K562 (cell line): ENCODE data around the gene USP24. TPM values are rescaled to one million over a fixed set of nuclear protein-coding genes. Genes with fewer than 3 reads are reported as not detected.

Experiments
- ATAC-seq: fragments of 200-7000 bp; cut with Tn5 transposase; 3 replicates; pipeline ENCODE4 v1.9.1; 2020; ENCODE audit warnings: moderate library complexity
- BruUV-seq: library from RNA; stranded (reverse); fragments of 400-500 nt; replicated peaks from 2 replicates; lab custom pipeline; 2021; lab: Mats Ljungman, UMichigan
- CTCF ChIA-PET: fragments of 300-600 bp; formaldehyde crosslinking; extraction: SDS; loops from one replicate; lab custom pipeline; 2021; ENCODE audit warnings: low intra/inter-chr PET ratio; lab: Yijun Ruan, JAX
- POLR2A ChIA-PET: fragments of 300-600, 350-650 bp; sonication (Branson Sonifier 250); formaldehyde crosslinking; extraction: SDS; loops from one replicate; lab custom pipeline; 2021; ENCODE audit warnings: antibody characterized with exemption, inconsistent platforms; lab: Yijun Ruan, JAX
- DNase-seq, 4 experiments: peaks; one replicate each; pipeline versions ENCODE4 v3.0.0 to v3.0.0-alpha.2; 2011 to 2018; ENCODE audit warnings: low spot score in 3 of 4, mixed read lengths in 3 of 4; ENCODE audit errors: extremely low read depth in 1 of 4
- FAIRE-seq: peaks from 2 replicates; lab custom pipeline; 2011; peaks lifted over from hg19 to GRCh38; lab: Jason Lieb, UNC
- H2AFZ ChIP-seq: 2 replicates; pipeline ENCODE4 v1.6.0; 2011; ENCODE audit warnings: low read depth, low read length, control low read depth, inconsistent platforms
- H3K27ac ChIP-seq: fragments of 200-600 bp; 3 replicates; pipeline ENCODE4 v1.8.0; 2011; ENCODE audit warnings: low read depth, mild to moderate bottlenecking, control low read depth, inconsistent platforms, low read length, moderate library complexity, mixed read lengths; ENCODE audit errors: extremely low read depth
- H3K27me3 ChIP-seq, 2 experiments: fragments of 300-600 bp in 1 of 2; 2 replicates in 1 of 2; 3 replicates in 1 of 2; pipeline versions ENCODE4 v1.6.0 to v1.8.0; 2011; ENCODE audit warnings: inconsistent platforms in 2 of 2, low read length in 2 of 2, mild to moderate bottlenecking in 1 of 2, mixed read lengths in 1 of 2, moderate library complexity in 1 of 2; ENCODE audit not compliant: control insufficient read depth in 2 of 2, insufficient read depth in 2 of 2
- H3K36me3 ChIP-seq: fragments of 300-600 bp; 3 replicates; pipeline ENCODE4 v1.8.0; 2011; ENCODE audit warnings: mild to moderate bottlenecking, low read length, inconsistent platforms; ENCODE audit not compliant: control insufficient read depth, insufficient read depth
- H3K4me1 ChIP-seq, 2 experiments: fragments of 200-600 bp in 1 of 2; replicated peaks in 1 of 2; 2 replicates in 1 of 2; 3 replicates in 1 of 2; pipeline versions ENCODE4 v1.5.1 to v1.8.0; 2011; ENCODE audit warnings: inconsistent platforms in 2 of 2, low read length in 2 of 2, mild to moderate bottlenecking in 1 of 2, mixed read lengths in 1 of 2, moderate library complexity in 1 of 2; ENCODE audit not compliant: control insufficient read depth in 2 of 2, insufficient read depth in 2 of 2
- H3K4me2 ChIP-seq: 2 replicates; pipeline ENCODE4 v1.6.1; 2011; ENCODE audit warnings: low read length, control low read depth, inconsistent platforms, mixed read lengths; ENCODE audit not compliant: insufficient read depth
- H3K4me3 ChIP-seq: fragments of 200-600 bp; sonication (generic), shearing (Covaris generic); 2 replicates; pipeline ENCODE4 v1.5.1; 2016; ENCODE audit warnings: control low read depth, inconsistent platforms
- H3K79me2 ChIP-seq: fragments of 200-600 bp; 3 replicates; pipeline ENCODE4 v1.8.0; 2011; ENCODE audit warnings: low read length, inconsistent platforms; ENCODE audit not compliant: control insufficient read depth, insufficient read depth
- H3K9ac ChIP-seq, 2 experiments: 2 replicates each; pipeline versions ENCODE4 v1.6.0 to v1.6.1; 2011; ENCODE audit warnings: low read depth in 2 of 2, low read length in 2 of 2, control low read depth in 1 of 2, inconsistent platforms in 1 of 2, mild to moderate bottlenecking in 1 of 2, mixed read lengths in 1 of 2; ENCODE audit not compliant: insufficient read depth in 1 of 2
- H3K9me1 ChIP-seq: one replicate; pipeline ENCODE4 v1.6.0; 2011; ENCODE audit warnings: inconsistent platforms, mild to moderate bottlenecking, low read length, moderate library complexity; ENCODE audit not compliant: control insufficient read depth, insufficient read depth
- H3K9me3 ChIP-seq: replicated peaks from 2 replicates; pipeline ENCODE4 v1.5.1; 2011; ENCODE audit warnings: low read depth, low read length, inconsistent platforms; ENCODE audit not compliant: control insufficient read depth, insufficient read depth
- H4K20me1 ChIP-seq: replicated peaks from 2 replicates; pipeline ENCODE4 v1.6.1; 2011; ENCODE audit warnings: low read length, inconsistent platforms, mixed read lengths; ENCODE audit not compliant: control insufficient read depth, insufficient read depth
- CREB3 ChIP-seq: fragments of 450-650 bp; conservative IDR thresholded peaks from 2 replicates; pipeline ENCODE4 v1.6.1; 2016; ENCODE audit warnings: missing genetic modification characterization, low read depth, mild to moderate bottlenecking, missing compliant biosample characterization, moderate library complexity
- PTRF ChIP-seq: fragments of 450-650 bp; IDR thresholded peaks from 2 replicates; pipeline ENCODE4 v1.6.1; 2016; ENCODE audit warnings: mild to moderate bottlenecking, missing genetic modification characterization, missing compliant biosample characterization
- PURB ChIP-seq: sonication (generic); formaldehyde crosslinking; IDR thresholded peaks from 2 replicates; pipeline ENCODE4 v1.9.0; 2021; ENCODE audit warnings: low read depth, mild to moderate bottlenecking, missing genetic modification reagents
- SP1 ChIP-seq: sonication (generic); formaldehyde crosslinking; IDR thresholded peaks from 2 replicates; pipeline ENCODE4 v1.8.1; 2022; ENCODE audit warnings: mild to moderate bottlenecking, missing genetic modification reagents
- ZFP30 ChIP-seq: fragments of 250-450 bp; sonication (Bioruptor Pico); IDR thresholded peaks from 2 replicates; pipeline ENCODE4 v1.8.0; 2022; ENCODE audit warnings: moderate library complexity, mild to moderate bottlenecking, inconsistent platforms, borderline replicate concordance
- ZNF311 ChIP-seq: fragments of 250-450 bp; sonication (Bioruptor Pico); IDR thresholded peaks from 2 replicates; pipeline ENCODE4 v1.4.0; 2020; ENCODE audit warnings: mild to moderate bottlenecking, moderate library complexity
- ZNF407 ChIP-seq: fragments of 450-650 bp; IDR thresholded peaks from 2 replicates; pipeline ENCODE4 v1.6.1; 2016; ENCODE audit warnings: low read depth
- ZNF41 ChIP-seq: fragments of 250-450 bp; sonication (Bioruptor Pico); conservative IDR thresholded peaks from 2 replicates; pipeline ENCODE4 v1.4.0; 2020; ENCODE audit warnings: mild to moderate bottlenecking
- WGBS: fragments of 100-300 bp; shearing (Covaris generic); methylation state at CpG from one replicate; pipeline ENCODE4 v1.1.6; 2016; ENCODE audit warnings: low coverage, mixed read lengths; ENCODE audit not compliant: insufficient coverage; ENCODE audit errors: missing lambda C conversion rate; 5-methylcytosine and 5-hydroxymethylcytosine counted together
- in situ Hi-C: fragments of 300-500 bp; cut with MboI; formaldehyde crosslinking; loops from 4 replicates; pipeline ENCODE4 v1.15.0; 2018; ENCODE audit warnings: inconsistent platforms, mixed read lengths
- intact Hi-C: fragments of 100-400 bp; cut with micrococcal nuclease; formaldehyde crosslinking; loops from 2 replicates; pipeline ENCODE4 v1.14.2; 2022
- polyA plus RNA-seq, 8 experiments: library from polyadenylated mRNA; depleted of rRNA in 4 of 8; stranded (reverse) in 5 of 8; unstranded in 3 of 8; fragments of >200 nt; fragmentation: Nextera tagmentation in 2 of 8; fragmentation: Illumina TruSeq in 1 of 8; extraction: Ambion mirVana in 2 of 8; extraction: Trizol in 1 of 8; gene quantifications; 2 replicates each; pipeline versions ENCODE4 v1.2.1 to v1.2.3, GENCODE V29; 2011 to 2014; ENCODE audit warnings: inconsistent platforms in 1 of 8, missing spikeins in 1 of 8
- total RNA-seq, 7 experiments: library from RNA; depleted of rRNA in 6 of 7; stranded (reverse); fragments of >200 nt in 6 of 7; fragmentation: Illumina TruSeq in 2 of 7; extraction: Trizol in 2 of 7; gene quantifications; 2 replicates each; pipeline versions ENCODE4 v1.2.1 to v1.2.3, GENCODE V29; 2011 to 2021; ENCODE audit warnings: low replicate concordance in 1 of 7

USP24 gene
- total and polyA plus RNA-seq, 9 of the 15 experiments (the other 6 are each of a cell fraction or from before 2014, with no cell fraction given): 7.7 to 62.6 (median 36.8) TPM

GRCh38 chr1:55233145-55233777 lies 18.1 kb upstream of the USP24 start:
- Histone ChIP-seq H3K4me2 (no peak overlapping the region), H3K27ac (no peak overlapping the region), H3K9me3 (peaks cover 2% of the 10 kb centered on the region; the same call in 1 of the 2 replicates), H3K27me3 (no peaks in the 10 kb centered on the region), H3K79me2 (no peaks in the 10 kb centered on the region), H4K20me1 (no peaks in the 10 kb centered on the region), H3K9me1 (no peaks in the 10 kb centered on the region), H3K36me3 (no peaks in the 10 kb centered on the region), H3K9ac (no peak overlapping the region), H2AFZ (peak overlapping the region; percentile 1; the same call in 1 of the 2 replicates), H3K4me1 (no peaks in the 10 kb centered on the region; a peak in 1 of 5 replicates), H3K4me3 (no peak overlapping the region)
- intact Hi-C loops: no loop called here
- ATAC-seq (no peak), FAIRE-seq (no peak), DNase-seq (no peak)
- WGBS: 32% methylated on average over 5 of the region's 5 CpGs
- in situ Hi-C loops: no loop called here
- BruUV-seq: no TSS peak
- ChIA-PET POLR2A (no interaction called here), CTCF (no interaction called here)
- peak; percentile 73 for TF ChIP-seq PTRF (tag)
- 0 out of 2 replicates have a peak, but pooled peaks have one; percentile 37 for TF ChIP-seq ZNF41
- TF ChIP-seq PURB (CRISPR knock-in tag): no peak
- TF ChIP-seq ZNF311: peak; percentile 71
- peak; percentile 79 for TF ChIP-seq ZNF407
- peak; percentile 77 for TF ChIP-seq CREB3 (tag)
- TF ChIP-seq ZFP30: no peak
- TF ChIP-seq SP1 (CRISPR knock-in tag): no peak
